Adrenal gland (tissue), 5 donors: ENCODE results near the gene ATXN1.

Experiments
- POLR2A ChIP-seq, 2 donors: fragments of 450-650 bp; IDR thresholded peaks; one replicate each; pipeline ENCODE4 v1.6.1; 2017; ENCODE audit warnings: antibody characterized with exemption in 2 of 2, mild to moderate bottlenecking in 2 of 2, moderate library complexity in 1 of 2
- TF ChIP-seq, protein P1 (sequence below), 6 experiments: fragments of 450-650 bp in 4 of 6; fragments of 200-600 bp in 2 of 6; sonication (generic) in 1 of 6; IDR thresholded peaks; 1 replicate in 5 of 6; 2 replicates in 1 of 6; pipeline versions ENCODE4 v1.5.1 to v1.8.0; 2016 to 2021; ENCODE audit warnings: antibody characterized with exemption in 6 of 6, mild to moderate bottlenecking in 2 of 6, moderate library complexity in 1 of 6
- donor health status: DM: no; HTN: no; CAD: no.

DNA sequence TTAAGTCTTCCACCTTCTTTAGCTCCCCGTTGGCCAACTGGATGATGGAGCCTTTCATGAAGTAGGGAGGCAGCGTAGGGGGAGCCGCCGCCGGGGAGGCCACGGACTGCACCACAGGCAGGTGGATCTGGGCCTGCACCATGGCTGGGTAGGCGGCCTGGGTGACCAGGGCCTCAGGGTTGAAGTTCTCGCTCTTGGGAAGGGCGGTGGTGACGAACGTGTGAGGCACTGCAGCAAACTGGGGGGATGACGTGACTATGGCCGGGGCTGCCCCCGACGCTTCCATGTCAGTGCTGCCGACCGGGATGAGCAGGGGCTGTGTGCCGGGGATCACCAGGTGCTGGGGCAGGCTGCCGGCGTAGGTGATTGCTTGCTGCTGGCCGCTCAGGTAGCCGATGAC is 434.7 kb downstream of the ATXN1 start:
- TF ChIP-seq, protein P1, sequence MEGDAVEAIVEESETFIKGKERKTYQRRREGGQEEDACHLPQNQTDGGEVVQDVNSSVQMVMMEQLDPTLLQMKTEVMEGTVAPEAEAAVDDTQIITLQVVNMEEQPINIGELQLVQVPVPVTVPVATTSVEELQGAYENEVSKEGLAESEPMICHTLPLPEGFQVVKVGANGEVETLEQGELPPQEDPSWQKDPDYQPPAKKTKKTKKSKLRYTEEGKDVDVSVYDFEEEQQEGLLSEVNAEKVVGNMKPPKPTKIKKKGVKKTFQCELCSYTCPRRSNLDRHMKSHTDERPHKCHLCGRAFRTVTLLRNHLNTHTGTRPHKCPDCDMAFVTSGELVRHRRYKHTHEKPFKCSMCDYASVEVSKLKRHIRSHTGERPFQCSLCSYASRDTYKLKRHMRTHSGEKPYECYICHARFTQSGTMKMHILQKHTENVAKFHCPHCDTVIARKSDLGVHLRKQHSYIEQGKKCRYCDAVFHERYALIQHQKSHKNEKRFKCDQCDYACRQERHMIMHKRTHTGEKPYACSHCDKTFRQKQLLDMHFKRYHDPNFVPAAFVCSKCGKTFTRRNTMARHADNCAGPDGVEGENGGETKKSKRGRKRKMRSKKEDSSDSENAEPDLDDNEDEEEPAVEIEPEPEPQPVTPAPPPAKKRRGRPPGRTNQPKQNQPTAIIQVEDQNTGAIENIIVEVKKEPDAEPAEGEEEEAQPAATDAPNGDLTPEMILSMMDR (IDR thresholded peaks at IDR 0.05): no peak
- TF ChIP-seq POLR2A (IDR thresholded peaks at IDR 0.05): no peak
